Neutrophil (primary cell): ENCODE data around the gene PTPRD.

Source experiments
- H3K27ac ChIP-seq: fragments of 200-600 bp; sonication (generic); 2 replicates; pipeline ENCODE4 v1.5.1; 2016; ENCODE audit warnings: mild to moderate bottlenecking, moderate library complexity
- H3K27me3 ChIP-seq: fragments of 200-600 bp; sonication (generic); 2 replicates; pipeline ENCODE4 v1.6.0; 2016; ENCODE audit warnings: mild to moderate bottlenecking
- H3K36me3 ChIP-seq: fragments of 200-600 bp; sonication (generic); 2 replicates; pipeline ENCODE4 v1.5.1; 2017
- H3K4me1 ChIP-seq, 2 experiments: fragments of 200-600 bp in 1 of 2; sonication (generic) in 1 of 2; 1 replicate in 1 of 2; 2 replicates in 1 of 2; pipeline versions ENCODE4 v1.5.1 to v1.6.1; 2013 to 2016; ENCODE audit warnings: low read depth in 1 of 2, low read length in 1 of 2, mild to moderate bottlenecking in 1 of 2, moderate library complexity in 1 of 2; ENCODE audit not compliant: control insufficient read depth in 1 of 2, insufficient read depth in 1 of 2
- H3K4me3 ChIP-seq, 2 experiments: fragments of 200-600 bp in 1 of 2; sonication (generic) in 1 of 2; 1 replicate in 1 of 2; 2 replicates in 1 of 2; pipeline ENCODE4 v1.5.1; 2013 to 2016; ENCODE audit warnings: low read depth in 1 of 2, low read length in 1 of 2, mild to moderate bottlenecking in 1 of 2, moderate library complexity in 1 of 2
- H3K9me3 ChIP-seq: fragments of 200-600 bp; sonication (generic); 2 replicates; pipeline ENCODE4 v1.5.1; 2016
- TF ChIP-seq, protein P1 (sequence below): fragments of 200-600 bp; sonication (generic); IDR thresholded peaks from 2 replicates; pipeline ENCODE4 v1.5.1; 2016; ENCODE audit warnings: antibody characterized with exemption

Gene PTPRD

DNA sequence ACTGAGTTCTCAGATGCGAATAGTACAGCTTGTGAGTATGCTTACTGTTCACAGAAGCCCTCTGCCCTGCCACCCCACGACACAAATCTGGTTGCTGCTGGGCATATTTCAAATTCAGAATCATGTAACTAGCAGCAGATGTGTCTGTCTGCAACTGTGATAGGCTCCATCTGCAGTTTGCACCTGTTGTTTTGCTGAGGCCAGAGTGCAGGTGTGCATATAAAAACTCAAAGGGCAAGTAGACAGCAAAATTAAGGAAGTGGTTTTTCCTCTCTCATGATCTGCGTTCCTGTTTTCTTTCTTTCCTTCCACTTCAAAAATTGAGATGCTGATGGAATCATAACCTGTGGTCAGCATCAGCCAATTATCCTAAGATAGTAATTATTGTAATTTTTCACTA is 1000.5 kb downstream of the PTPRD start:
- Histone ChIP-seq H3K4me1 (no peaks in the 10 kb centered on the region), H3K9me3 (no peaks in the 10 kb centered on the region), H3K27ac (no peak overlapping the region), H3K27me3 (no peaks in the 10 kb centered on the region), H3K4me3 (no peak overlapping the region), H3K36me3 (no peaks in the 10 kb centered on the region)
- TF ChIP-seq, protein P1, sequence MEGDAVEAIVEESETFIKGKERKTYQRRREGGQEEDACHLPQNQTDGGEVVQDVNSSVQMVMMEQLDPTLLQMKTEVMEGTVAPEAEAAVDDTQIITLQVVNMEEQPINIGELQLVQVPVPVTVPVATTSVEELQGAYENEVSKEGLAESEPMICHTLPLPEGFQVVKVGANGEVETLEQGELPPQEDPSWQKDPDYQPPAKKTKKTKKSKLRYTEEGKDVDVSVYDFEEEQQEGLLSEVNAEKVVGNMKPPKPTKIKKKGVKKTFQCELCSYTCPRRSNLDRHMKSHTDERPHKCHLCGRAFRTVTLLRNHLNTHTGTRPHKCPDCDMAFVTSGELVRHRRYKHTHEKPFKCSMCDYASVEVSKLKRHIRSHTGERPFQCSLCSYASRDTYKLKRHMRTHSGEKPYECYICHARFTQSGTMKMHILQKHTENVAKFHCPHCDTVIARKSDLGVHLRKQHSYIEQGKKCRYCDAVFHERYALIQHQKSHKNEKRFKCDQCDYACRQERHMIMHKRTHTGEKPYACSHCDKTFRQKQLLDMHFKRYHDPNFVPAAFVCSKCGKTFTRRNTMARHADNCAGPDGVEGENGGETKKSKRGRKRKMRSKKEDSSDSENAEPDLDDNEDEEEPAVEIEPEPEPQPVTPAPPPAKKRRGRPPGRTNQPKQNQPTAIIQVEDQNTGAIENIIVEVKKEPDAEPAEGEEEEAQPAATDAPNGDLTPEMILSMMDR: no peak

DNA sequence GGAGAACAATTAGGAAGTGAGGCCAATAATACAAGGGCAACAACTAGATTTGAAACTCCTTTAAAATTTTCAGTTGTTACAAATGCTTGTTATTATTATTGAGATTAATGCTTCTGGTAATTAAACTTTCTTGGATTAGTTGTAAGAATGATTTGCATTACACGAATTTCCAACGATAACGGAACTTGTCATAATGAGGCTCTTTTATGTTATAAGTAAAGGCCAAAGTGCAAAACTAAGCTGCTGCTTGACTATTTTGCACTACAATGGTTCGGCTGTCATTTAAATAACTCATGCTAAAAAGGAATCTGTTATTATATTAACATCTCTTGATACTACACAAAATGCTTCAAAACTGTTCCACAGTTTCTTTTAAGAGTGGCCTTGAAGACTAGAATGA is 1007.1 kb downstream of the PTPRD start:
- H3K27ac ChIP-seq: no peak overlapping the region
- H3K4me1 ChIP-seq: no peaks in the 10 kb centered on the region
- TF ChIP-seq, protein P1: no peak
- H3K4me3 ChIP-seq: no peak overlapping the region
- H3K36me3 ChIP-seq: no peaks in the 10 kb centered on the region
- H3K9me3 ChIP-seq: no peaks in the 10 kb centered on the region
- H3K27me3 ChIP-seq: no peaks in the 10 kb centered on the region

DNA sequence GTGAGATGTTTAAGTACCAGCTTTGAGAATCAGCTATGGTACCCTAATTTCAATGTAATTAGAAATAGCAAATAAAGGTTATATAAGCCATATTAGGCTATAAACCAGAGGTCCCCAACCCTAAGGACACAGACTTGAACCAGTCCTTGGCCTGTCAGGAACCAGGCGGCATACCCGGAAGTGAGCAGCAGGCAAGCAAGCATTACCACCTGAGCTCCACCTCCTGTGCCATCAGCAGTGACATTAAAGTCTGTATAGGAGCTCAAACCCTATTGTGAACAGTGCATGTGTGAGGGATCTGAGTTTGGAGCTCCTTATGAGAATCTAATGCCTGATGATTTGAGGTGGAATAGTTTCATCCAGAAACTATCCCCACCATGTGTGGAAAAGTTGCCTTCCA is 1009.5 kb downstream of the PTPRD start:
- TF ChIP-seq, protein P1: no peak
- no peaks in the 10 kb centered on the region for H3K36me3 ChIP-seq
- no peaks in the 10 kb centered on the region for H3K27me3 ChIP-seq
- H3K4me3 ChIP-seq: no peak overlapping the region
- H3K9me3 ChIP-seq: no peaks in the 10 kb centered on the region
- H3K27ac ChIP-seq: no peak overlapping the region
- no peaks in the 10 kb centered on the region for H3K4me1 ChIP-seq

DNA sequence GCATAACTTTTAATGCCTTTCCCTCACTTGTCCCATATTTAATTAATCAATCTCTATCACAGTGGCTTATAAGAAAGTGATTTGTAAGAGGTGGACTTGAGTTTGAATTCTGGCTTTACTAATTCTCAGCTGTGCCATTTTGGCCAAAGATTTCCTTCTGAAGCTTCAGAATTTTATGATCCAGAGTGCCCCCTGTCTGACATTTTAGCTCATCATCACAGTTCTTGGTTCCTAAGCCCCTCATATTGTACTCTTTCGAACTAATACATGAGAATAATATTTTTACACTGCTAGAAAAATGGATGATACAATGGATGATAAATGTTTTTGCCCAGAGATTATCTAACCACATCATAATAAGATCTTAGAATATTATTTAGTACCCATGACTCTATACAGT is 1014.1 kb downstream of the PTPRD start:
- no peaks in the 10 kb centered on the region for H3K9me3 ChIP-seq
- H3K4me3 ChIP-seq: no peak overlapping the region
- H3K4me1 ChIP-seq: no peaks in the 10 kb centered on the region
- TF ChIP-seq, protein P1: no peak
- H3K27ac ChIP-seq: no peak overlapping the region
- H3K27me3 ChIP-seq: no peaks in the 10 kb centered on the region
- H3K36me3 ChIP-seq: no peaks in the 10 kb centered on the region

DNA sequence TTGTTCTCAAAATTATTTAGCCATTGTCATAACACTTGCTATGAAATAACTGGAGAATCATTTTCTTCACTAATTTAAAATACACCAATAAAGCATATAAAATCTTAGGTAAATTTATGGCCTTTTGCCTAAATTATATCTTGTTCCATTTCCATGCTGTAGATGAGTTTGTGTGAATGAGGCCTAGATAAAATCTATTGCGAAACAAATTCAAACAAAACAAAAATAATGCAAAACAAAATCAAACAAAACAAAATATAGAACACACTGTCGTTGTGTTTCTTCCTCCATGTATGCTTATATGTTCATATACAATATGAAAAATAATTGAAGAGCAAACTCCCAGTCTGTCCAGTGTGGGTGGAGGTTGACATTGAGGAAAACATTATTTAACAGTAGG is 1020.7 kb downstream of the PTPRD start:
- no peak overlapping the region for H3K4me3 ChIP-seq
- H3K4me1 ChIP-seq: no peaks in the 10 kb centered on the region
- no peaks in the 10 kb centered on the region for H3K36me3 ChIP-seq
- H3K27ac ChIP-seq: no peak overlapping the region
- no peaks in the 10 kb centered on the region for H3K9me3 ChIP-seq
- H3K27me3 ChIP-seq: no peaks in the 10 kb centered on the region
- TF ChIP-seq, protein P1: no peak

DNA sequence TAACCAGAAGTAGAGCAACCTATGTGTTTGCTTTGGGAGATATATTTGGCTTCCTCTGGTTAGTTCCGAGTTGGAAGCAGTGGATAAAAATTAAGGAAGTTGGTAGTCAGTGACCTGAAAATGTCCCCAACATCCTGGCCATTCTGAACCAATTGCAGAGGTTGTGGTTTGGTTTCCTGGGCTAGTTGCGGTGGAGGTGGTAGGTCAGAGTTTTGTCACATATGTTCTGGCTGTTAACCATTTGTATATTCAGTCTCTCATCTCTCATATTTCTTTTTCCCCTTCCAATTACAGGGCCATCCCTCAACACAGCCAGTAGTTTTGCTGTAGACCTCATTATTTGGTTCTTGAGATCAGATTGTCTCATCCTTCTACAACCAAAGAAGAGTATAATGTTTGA is 1026.9 kb downstream of the PTPRD start:
- no peaks in the 10 kb centered on the region for H3K27me3 ChIP-seq
- no peak overlapping the region for H3K4me3 ChIP-seq
- TF ChIP-seq, protein P1: no peak
- no peaks in the 10 kb centered on the region for H3K36me3 ChIP-seq
- H3K4me1 ChIP-seq: no peaks in the 10 kb centered on the region
- H3K9me3 ChIP-seq: no peaks in the 10 kb centered on the region
- H3K27ac ChIP-seq: no peak overlapping the region
